HG02610 (cell line): ENCODE results near the gene ESYT2.
"Not testable (repeated sequence)": the region's sequence is repeated elsewhere in the genome, so short reads cannot be mapped to it uniquely, and the experiment has no call there.

Experiments used
- ATAC-seq: cut with Tn5 transposase; IDR thresholded peaks from one replicate; pipeline ENCODE4 v1.9.1; 2021; ENCODE audit warnings: mild to moderate bottlenecking, moderate library complexity; ENCODE audit not compliant: unreplicated experiment

Gene ESYT2

DNA sequence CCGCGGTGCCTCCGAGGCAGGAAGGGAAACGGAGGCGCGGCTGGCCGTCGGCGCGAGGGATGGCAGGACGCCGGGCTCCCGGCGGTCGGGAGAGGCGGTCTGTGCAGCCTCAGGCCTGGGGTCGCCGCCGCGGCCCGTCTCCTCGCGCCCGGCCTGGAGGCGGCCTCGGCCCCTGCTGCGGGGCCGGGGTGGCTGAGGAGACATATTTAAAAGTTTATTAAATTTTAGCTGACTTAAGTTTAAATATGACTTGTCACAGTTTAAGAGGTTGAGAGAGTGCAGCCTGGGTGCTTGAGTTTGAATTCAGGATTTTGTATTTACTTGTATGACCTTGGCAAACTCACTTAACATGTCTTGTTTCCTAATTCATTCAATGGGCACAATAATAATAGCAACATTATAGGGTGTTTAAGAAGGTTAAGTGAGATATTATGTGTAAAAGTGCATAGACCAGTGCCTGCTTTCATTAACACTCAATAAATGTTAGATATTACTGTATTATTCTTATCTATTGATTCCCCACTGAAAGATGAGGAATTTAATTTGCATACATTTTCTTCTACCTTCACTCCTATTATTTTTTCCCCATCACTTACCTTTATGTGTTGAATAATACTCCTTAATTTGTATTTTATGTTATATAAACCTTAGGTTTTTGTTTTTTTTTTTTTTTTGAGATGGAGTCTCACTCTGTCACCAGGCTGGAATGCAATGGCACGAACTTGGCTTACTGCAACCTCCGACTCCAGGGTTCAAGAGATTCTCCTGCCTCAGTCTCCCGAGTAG lies 27.8 kb upstream of the ESYT2 start:
- ATAC-seq = no peak

DNA sequence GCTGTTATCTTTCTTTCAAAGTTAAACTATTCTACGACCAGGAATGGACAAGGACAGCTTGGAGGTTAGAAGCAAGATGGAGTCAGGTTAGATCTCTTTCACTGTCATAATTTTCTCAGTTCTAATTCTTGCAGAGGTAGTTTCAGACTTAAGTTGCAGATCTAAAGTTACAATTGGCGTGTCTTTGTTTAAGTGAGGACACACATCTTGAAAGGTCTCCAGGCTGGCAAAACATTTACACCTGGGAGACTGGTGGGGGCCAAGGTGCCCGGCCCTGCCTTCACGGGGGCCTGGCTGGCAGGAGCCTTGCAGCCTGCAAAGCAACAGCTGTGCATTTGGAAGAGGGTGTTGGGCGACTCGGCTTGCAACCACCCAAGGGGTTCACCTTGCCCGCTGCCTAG lies 25.4 kb upstream of the ESYT2 start:
- no peak for ATAC-seq

DNA sequence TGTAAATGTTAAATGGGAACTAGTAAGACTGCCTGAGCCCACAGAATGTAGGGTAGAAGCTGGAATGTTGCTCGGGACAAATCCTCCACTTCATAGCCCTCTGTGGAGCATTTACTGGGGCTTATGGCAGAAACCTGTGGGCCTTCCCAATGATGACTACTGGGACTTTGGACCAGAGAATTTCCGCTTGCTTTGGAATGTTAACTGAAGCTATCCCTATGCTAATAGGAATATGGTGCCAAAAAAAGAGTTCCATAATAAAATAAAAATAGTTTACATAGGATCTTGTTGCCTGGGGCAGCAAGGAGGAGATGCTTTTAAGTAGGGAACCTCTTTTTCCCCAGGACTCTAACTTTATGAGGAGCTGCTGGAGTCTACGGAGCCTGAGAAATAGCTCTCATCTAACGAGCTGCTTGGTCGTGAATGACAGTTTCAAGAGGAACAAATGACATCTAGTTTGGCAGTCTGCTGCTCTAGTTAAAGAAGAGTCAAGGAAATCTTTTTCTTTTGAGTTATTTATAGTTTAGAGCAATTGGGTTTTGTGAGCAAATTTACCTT lies 21.3 kb upstream of the ESYT2 start:
- ATAC-seq = no peak

DNA sequence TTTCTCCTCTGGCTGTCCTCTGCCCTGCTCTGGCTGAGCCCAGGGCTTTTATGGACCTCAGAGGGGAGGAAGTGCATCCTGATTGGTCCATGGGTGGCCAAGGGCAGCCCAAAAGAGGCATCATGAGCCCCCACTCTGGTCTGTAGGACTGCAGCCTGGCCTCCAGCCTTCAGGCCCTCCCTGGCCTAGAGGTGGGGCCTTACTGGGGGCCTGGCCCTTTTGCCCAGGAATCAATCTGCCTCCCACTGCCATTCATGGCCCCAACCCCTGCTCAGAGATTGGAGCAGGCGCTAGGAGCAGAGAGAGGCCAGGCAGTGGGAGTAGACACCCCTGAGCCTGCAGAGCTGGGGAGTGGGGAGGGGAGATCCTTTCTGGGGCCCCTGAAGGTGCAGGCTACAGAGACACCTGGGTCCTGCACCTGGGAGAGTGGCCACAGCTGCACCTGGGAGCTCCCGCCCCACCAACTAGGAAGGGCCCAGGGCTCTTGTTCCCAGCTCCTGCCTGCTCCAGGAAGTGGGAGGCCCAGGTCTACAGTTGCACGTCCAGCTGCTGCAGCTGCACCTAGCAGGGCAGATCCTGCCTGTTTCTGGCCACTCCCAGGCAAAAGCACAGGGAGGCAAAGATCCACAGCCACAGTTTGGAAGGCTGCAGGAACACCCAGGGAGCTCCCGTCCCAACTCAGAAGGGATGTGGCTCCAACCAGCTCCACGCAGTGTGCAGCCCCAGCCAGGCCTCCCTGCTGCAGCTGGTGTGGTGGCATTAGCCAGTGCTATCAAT lies 20.6 kb upstream of the ESYT2 start:
- ATAC-seq = no peak

DNA sequence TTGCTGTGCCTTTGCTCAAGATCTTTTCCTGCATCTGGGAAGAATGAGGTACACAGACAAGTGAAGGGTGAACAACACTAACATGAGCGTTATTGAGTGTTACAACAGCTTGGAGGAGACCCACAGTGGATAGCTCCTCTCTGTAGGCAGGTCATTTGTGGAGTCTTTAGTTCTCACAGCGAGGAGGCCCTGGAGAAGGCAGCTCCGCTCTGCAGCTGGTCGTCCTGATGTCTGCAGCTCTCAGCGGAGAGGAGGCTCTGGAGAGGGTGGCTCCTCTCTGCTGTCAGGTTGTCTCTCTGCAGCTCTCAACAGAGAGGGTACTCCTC lies 20.1 kb upstream of the ESYT2 start:
- ATAC-seq = no peak

DNA sequence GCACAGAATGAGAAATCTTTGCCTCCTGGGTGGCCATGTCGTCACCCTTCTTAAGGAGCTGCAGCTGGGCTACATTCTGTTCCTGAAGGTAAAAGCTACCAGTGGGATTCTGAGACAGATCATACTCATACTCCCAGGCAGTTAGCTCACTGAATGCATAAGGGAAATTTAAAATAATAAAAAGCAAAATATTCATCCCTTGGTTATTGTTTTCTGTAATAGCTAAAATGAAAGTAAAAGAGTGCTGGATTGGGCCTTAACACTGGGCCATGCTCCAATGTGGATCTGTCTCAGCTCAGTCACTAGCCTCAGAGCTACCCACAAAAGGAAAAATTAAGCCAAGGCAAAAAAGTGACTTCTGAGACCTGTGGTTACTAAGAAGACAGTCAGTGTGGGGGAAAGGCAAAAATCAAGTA lies 18.1 kb upstream of the ESYT2 start:
- ATAC-seq = no peak

DNA sequence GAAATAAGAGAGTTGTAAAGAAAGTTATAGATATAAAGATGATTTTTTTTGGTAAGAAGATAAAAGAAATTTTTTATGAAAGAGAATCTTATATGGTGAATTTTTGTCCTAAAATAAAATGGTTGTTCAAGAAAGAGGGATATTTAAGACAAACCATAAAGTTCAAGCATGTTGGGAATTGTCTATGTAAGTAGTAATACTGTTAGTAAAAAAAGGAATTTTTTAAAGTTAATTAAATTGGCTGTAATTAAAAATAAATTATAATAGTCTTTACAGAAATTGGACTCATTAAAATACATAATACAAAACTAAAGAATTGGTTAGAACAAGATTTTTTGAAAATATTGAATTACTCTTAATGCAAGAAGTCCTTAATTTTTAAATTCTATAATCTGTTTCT lies 17.0 kb upstream of the ESYT2 start:
- no peak for ATAC-seq

DNA sequence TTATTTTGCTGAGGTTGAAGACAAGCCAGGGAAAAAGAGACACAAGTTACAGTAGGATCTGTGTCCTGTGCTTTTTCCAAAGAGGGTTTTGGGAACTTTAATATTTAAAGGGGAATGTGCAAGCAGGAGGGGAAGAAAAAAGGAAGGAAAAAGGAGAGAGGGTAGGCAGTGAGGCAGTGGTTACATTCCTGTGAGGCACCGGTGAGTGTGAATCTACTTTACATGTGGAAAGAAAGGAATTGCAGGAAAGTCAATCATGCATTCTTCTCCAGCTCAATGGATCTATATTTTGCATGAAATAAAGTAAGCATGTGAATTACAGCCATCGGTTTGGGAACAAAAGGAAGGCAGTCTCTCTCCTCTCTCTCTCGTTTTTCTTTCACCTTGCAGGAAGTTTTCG lies 14.5 kb upstream of the ESYT2 start:
- no peak for ATAC-seq

DNA sequence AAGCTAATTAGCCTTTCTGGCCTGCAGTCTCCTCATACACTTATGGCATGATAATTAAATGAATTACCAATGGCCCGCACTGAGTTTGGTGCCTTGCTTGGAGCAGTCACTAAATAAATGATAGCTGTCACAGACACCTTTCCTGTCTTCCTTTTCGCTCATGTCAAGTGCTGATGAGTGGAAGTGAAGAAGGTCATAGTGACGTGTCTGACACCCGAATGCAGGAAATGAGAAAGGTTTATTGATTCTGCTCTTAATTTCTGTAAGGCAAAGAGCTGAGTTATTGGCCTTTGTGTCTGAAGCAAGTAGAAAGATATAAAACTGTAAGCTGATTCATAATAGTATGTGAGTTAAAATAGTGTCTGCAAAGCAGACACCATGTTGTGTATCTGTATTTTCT lies 13.2 kb upstream of the ESYT2 start:
- no peak for ATAC-seq

DNA sequence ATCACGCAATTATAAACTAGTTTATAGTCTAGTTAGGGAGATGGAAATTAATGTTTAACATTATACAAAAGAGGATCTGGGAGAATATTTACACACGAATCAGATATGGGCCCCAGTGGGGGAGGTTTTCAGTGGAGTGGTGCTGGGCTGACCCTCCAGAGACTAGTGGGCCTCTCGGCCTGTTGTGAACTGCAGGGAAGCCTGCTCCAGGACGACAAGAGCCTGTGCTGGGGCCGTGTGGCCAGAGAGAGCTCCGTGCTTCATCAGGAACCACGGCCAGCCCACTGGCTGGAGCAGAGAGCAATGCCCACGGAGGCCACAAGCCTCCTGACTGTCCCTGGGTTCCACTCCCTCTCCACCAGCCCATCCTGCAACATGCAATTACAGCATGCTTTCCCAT lies 11.3 kb upstream of the ESYT2 start:
- ATAC-seq = no peak

DNA sequence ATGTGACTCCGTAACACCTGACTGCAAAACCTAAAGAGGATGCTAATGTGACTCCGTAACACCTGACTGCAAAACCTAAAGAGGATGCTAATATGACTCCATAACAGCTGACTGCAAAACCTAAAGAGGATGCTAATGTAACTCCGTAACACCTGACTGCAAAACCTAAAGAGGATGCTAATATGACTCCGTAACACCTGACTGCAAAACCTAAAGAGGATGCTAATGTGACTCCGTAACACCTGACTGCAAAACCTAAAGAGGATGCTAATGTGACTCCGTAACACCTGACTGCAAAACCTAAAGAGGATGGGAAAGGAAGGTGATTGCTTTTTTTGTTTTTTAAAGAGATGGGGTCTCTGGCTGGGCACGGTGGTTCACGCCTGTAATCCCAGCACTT lies 9.9 kb upstream of the ESYT2 start:
- ATAC-seq = not testable (repeated sequence)

DNA sequence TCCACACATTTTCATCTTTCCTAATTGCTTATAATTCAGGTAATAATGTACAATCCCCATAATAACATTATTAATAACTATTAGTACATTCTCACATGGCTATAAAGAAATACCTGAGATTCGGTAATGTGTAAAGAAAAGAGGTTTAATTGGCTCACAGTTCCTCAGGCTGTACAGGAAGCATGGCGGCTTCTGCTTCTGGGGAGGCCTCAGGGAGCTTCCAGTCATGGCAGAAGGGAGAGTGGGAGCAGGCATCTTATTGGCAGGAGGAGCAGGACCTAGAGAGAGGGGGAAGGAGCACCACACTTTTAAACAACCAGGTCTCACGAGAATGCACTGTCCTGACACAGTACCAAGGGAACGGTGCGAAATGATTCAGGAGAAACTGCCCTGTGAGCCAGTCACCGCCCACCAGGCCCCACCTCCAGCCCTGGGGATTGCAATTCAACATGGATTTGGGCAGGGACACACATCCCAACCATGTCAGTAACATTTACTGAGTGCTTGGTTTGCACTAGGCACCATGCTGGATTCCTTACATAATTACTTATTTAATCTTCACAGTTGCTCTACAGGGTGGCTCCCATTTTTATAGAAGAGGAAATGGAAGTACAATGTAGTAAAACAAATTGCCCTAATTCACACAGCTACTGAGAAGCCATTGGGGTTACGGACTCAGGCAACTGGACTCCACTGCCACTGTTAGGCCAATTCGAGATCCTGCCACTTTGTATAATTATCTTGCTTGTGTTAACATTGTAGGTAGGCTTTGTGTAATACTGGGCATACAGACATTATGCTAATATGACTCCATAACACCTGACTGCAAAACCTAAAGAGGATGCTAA lies 8.7 kb upstream of the ESYT2 start:
- no peak for ATAC-seq

DNA sequence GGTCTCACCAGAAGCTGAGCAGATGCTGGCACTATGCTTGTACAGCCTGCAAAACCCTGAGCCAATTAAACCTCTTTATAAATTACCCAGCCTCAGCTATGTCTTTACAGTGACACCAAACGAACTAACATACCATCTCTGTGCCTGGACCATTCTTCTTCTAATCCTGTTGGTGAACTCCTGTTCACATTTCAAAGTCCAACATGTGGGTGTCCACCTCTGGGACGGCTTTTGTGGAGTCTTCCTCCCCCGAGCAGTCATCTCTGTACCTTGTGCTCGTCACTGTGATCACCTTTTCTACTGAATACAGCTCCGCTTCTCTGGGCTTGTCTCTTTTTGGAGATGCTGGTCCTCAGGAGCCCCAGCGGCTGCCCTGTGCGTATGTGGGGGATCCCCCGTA lies 7.4 kb upstream of the ESYT2 start:
- no peak for ATAC-seq

DNA sequence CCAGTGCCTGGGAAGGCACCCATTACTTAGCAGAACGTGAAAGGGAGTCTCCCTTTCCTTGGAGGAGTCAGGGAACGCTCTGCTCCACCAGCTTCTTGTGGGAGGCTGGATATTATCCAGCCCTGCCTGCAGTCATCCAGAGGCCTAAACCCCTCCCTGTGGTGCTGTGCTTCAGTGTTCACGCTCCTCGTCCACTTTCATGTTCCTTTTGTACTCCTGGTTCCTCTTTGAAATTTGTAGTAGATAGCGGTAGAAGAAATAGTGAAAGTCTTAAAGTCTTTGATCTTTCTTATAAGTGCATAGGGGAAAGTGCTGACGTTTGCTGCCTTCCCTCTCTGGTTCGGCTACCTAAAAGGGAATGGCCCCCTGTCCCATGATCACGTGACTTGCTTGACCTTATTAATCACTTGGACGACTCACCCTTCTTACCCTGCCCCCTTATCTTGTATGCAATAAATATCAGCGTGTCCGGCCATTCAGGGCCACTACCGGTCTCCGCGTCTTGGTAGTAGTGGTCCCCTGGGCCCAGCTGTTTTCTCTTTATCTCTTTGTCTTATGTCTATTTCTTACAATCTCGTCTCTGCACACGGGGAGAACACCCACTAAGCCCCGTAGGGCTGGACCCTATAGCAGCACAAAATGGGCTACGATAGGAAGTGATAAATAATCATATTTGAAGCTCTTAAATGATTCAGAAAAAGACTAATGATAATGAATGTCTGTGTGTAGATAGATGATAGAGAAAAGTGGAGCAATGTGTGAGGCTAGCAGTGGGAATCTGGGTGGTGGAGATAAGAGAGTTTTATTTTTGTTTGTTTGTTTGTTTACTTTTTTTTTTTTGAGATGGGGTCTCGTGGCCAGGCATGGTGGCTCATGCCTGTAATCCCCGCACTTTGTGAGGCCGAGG lies 5.8 kb upstream of the ESYT2 start:
- ATAC-seq = no peak

DNA sequence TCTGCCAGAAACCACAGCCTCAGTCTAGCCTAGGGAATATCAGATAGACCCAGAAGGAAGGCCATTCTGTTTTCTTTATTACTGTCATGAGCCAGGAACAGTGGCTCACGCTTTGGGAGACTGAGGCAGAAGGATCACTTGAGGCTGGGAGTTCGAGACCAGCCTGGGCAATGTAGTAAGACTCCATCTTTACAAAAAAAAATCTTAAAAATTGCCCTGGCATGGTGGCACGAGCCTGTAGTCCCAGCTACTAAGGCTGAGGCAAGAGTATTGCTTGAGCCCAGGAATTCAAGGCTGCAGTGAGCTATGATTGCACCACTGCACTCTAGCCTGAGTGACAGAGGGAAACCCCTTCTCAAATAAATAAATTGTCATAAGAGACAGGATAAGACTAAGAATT lies 3.7 kb upstream of the ESYT2 start:
- ATAC-seq = no peak

DNA sequence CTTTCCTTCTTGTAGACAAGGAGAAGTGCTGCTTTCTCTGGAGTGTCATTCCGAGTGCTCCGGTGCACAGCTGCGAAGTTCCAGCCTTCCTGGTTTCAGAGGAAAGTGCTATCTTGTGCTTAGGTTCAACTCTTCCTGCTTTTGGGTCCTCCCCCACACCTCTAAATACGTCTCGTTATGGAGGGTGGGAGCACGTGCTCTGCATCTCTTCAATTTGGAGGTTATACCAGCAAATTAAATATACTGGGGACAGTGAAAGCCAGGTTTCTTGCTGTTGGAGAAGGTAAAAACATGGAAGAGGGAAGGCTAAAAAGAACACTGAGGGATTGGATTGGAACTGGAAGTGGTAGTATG lies 2.4 kb upstream of the ESYT2 start:
- no peak for ATAC-seq

DNA sequence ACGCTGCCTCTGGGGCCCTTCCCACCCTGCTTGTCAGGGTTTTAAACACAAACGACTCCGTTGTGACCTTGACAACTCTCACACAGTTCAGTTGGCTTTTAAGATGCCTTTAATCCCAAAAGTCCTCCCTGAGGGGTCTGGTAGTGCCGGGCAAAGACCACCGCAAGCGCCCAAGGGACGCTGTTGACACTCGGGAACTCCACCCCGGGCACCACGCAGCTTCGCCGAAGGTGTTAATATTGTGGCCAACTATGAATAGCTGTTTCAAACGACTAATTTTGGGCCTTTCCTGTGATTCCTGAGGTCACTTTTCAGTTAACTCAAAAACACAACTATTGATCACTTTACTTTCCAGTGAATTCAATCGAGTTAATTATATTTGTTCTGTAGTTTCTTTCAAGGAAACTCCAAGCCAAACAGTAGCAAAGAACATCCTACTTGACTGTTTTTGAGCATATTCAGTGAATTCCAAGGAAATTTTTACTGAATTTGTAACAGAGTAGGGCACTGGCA lies 958 bp upstream of the ESYT2 start:
- ATAC-seq = no peak

DNA sequence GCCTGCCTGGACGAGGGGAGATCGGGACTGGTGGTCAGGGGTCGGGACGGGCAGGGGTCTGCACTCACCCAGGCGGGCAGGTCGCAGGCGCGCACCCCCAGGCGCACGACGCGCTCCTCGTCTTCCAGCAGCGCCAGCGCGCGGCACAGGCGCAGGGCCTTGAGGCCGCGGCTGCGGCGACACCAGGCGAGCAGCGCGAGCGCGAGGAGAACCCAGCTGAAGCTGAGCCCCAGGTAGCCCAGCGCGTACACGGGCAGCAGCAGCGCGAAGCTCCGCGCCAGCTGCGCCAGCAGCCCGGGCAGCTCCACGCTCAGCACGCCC lies 328 bp downstream of the ESYT2 start:
- ATAC-seq = peak; percentile 54

DNA sequence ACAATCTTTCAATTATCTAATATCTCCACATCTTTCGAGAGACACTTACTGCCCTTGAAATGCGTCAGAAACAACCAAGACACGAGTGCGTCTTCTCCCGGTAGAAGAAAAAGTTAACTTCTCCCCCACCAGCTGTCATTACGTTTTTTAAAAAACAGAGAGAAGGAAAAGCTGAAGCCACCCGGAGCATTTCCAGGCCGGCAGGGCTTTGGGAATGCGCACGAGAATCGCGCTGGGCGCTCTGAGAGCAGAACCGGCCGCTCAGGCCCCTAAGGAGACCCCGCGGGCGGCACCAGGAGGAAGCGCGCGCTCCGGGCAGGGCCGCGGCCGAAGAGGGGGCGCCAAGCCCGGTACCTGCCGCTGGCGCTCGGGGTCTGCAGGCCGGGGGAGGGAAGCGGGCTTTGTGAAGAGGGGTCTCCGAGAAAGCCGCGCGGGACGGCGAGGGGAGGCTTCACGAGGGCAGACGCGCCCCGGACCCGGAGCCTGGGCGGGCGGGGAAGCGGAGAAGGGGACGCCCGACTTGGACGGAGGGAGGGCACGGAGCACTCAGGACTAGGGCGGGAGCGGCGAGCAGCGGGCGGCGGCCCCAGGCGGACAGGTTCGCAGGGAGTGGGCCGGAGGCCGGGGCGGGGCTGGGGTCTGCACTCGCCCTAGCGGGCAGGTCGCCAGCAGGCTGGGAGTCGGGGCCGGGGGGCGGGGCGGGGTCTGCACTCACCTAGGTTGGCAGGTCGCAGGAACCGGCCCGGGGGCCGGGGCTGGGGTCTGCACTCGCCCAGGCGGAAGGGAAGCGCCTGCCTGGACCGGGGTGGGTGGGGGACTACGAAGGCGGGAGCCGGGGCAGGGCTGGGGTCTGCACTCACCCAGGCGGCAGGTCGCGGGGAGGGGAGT lies 932 bp downstream of the ESYT2 start:
- ATAC-seq = no peak
